DOHH2 (cell line): ENCODE results near the gene INSR.

Experiments
- H3F3A ChIP-seq: fragments of 200-600 bp; sonication (generic), shearing (Covaris generic); 2 replicates; pipeline ENCODE4 v1.6.0; 2016; ENCODE audit warnings: antibody characterized with exemption, mild to moderate bottlenecking; ENCODE audit not compliant: control insufficient read depth, insufficient read depth
- H3K27ac ChIP-seq: fragments of 200-600 bp; sonication (generic); 2 replicates; pipeline ENCODE4 v1.5.1; 2014; ENCODE audit warnings: low read depth, mild to moderate bottlenecking, low read length, moderate library complexity
- H3K27me3 ChIP-seq: fragments of 200-600 bp; sonication (generic); 2 replicates; pipeline ENCODE4 v1.6.1; 2014; ENCODE audit warnings: mild to moderate bottlenecking, low read length, mixed read lengths; ENCODE audit not compliant: control insufficient read depth
- H3K36me3 ChIP-seq: fragments of 200-600 bp; sonication (generic); 2 replicates; pipeline ENCODE4 v1.6.1; 2014; ENCODE audit warnings: mild to moderate bottlenecking, low read length, moderate library complexity, mixed read lengths; ENCODE audit not compliant: control insufficient read depth
- H3K4me1 ChIP-seq: fragments of 200-600 bp; sonication (generic); 2 replicates; pipeline ENCODE4 v1.6.1; 2014; ENCODE audit warnings: mild to moderate bottlenecking, low read length, mixed read lengths; ENCODE audit not compliant: control insufficient read depth
- H3K4me2 ChIP-seq: fragments of 200-600 bp; sonication (generic); 2 replicates; pipeline ENCODE4 v1.6.0; 2014; ENCODE audit warnings: mild to moderate bottlenecking, low read length, moderate library complexity
- H3K4me3 ChIP-seq: fragments of 200-600 bp; sonication (generic); 2 replicates; pipeline ENCODE4 v1.5.1; 2014; ENCODE audit warnings: mild to moderate bottlenecking, low read length, mixed read lengths
- H3K79me2 ChIP-seq: fragments of 200-600 bp; sonication (generic); 2 replicates; pipeline ENCODE4 v1.6.1; 2014; ENCODE audit warnings: mild to moderate bottlenecking, low read length, mixed read lengths; ENCODE audit not compliant: control insufficient read depth
- H3K9me2 ChIP-seq: fragments of 200-600 bp; sonication (generic); replicated peaks from 2 replicates; pipeline ENCODE4 v1.6.1; 2014; ENCODE audit warnings: mild to moderate bottlenecking, low read length, mixed read lengths; ENCODE audit not compliant: control insufficient read depth
- H3K9me3 ChIP-seq: fragments of 200-600 bp; sonication (generic); 2 replicates; pipeline ENCODE4 v1.6.1; 2014; ENCODE audit warnings: antibody characterized with exemption, low read length, mixed read lengths; ENCODE audit not compliant: control insufficient read depth, insufficient read depth
- H4K20me1 ChIP-seq: fragments of 200-600 bp; sonication (generic); 2 replicates; pipeline ENCODE4 v1.6.0; 2014; ENCODE audit warnings: low read depth, mild to moderate bottlenecking, antibody characterized with exemption, low read length, moderate library complexity; ENCODE audit not compliant: control insufficient read depth, insufficient read depth
- CTCF ChIP-seq: fragments of 200-600 bp; sonication (generic); IDR thresholded peaks from one replicate; pipeline ENCODE4 v1.5.1; 2014; ENCODE audit warnings: antibody characterized with exemption, mild to moderate bottlenecking, low read depth, low read length; ENCODE audit not compliant: poor library complexity, severe bottlenecking
- EZH2phosphoT487 ChIP-seq: fragments of 200-600 bp; sonication (generic); IDR thresholded peaks from 2 replicates; pipeline ENCODE4 v1.6.1; 2017; ENCODE audit warnings: borderline replicate concordance, mild to moderate bottlenecking, antibody characterized with exemption, low read length, moderate library complexity, mixed read lengths

Gene INSR

DNA sequence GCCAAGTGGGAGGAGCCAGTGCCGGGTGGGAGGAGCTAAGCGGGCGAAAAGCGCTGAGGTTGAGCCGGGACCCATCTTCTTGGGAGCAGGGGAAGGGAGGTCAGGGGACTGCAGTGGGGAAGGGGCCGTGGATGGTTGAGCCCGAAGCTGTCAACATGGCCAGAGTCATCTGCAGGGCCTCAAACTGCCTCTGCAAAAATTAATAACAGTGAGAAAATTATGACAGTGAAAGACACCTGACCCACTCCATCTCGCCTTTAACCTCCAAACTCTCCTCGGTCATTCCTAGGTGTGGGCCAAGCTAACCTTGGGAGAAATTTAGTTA is 194.7 kb downstream of the INSR start:
- Histone ChIP-seq H3K4me1 (peaks cover 22% of the 10 kb centered on the region), H3K4me3 (peak overlapping the region; percentile 85), H3K36me3 (no peaks in the 10 kb centered on the region), H3K9me2 (no peaks in the 10 kb centered on the region), H3K27me3 (peaks cover 3% of the 10 kb centered on the region; the same call in 1 of the 2 replicates), H3K27ac (0 out of 2 replicates have a peak overlapping the region, but pooled peaks have one; percentile 28), H3F3A (peaks cover 7% of the 10 kb centered on the region; the same call in 1 of the 2 replicates), H3K79me2 (no peaks in the 10 kb centered on the region), H3K4me2 (peak overlapping the region; percentile 77), H3K9me3 (peaks cover 18% of the 10 kb centered on the region; the same call in 1 of the 2 replicates), H4K20me1 (no peaks in the 10 kb centered on the region)
- TF ChIP-seq CTCF = no peak
- TF ChIP-seq EZH2phosphoT487 = no peak

GRCh38 chr19:7098701-7099596 is 195.3 kb downstream of the INSR start:
- H3F3A ChIP-seq = peaks cover 7% of the 10 kb centered on the region; the same call in 1 of the 2 replicates
- H3K27me3 ChIP-seq = peaks cover 3% of the 10 kb centered on the region; the same call in 1 of the 2 replicates
- H3K4me1 ChIP-seq = peaks cover 17% of the 10 kb centered on the region
- H3K9me2 ChIP-seq = no peaks in the 10 kb centered on the region
- H3K4me3 ChIP-seq = peak overlapping the region; percentile 85
- peak overlapping the region; percentile 77 for H3K4me2 ChIP-seq
- H3K79me2 ChIP-seq = no peaks in the 10 kb centered on the region
- no peaks in the 10 kb centered on the region for H3K36me3 ChIP-seq
- no peak for TF ChIP-seq CTCF
- TF ChIP-seq EZH2phosphoT487 = no peak
- peaks cover 20% of the 10 kb centered on the region; the same call in 1 of the 2 replicates for H3K9me3 ChIP-seq
- H4K20me1 ChIP-seq = no peaks in the 10 kb centered on the region
- H3K27ac ChIP-seq = peak overlapping the region; percentile 28

DNA sequence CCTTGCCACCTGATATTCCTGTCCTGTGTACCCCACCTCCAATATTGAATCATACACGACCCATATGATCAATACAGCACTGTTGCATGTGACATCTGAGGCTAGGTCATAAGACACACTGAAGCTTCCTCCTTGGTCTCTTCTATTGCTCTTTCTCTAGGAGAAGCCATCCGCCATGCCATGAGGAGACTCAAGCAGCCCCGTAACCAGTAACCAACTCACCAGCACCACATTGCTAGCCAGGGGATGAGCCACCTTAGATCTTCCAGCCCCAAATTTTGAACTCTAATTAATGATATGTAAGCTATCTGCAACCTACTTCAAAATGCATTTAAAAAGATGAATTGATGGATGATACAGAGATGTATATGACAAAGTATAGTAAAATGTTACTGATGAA is 196.1 kb downstream of the INSR start:
- Histone ChIP-seq H3K36me3 (no peaks in the 10 kb centered on the region), H3F3A (peaks cover 7% of the 10 kb centered on the region; the same call in 1 of the 2 replicates), H3K4me1 (peaks cover 17% of the 10 kb centered on the region), H4K20me1 (no peaks in the 10 kb centered on the region), H3K4me2 (peak overlapping the region; percentile 77), H3K79me2 (no peaks in the 10 kb centered on the region), H3K9me3 (peaks cover 20% of the 10 kb centered on the region; the same call in 1 of the 2 replicates), H3K27me3 (peaks cover 3% of the 10 kb centered on the region; the same call in 1 of the 2 replicates), H3K4me3 (peak overlapping the region; percentile 85), H3K27ac (no peak overlapping the region), H3K9me2 (no peaks in the 10 kb centered on the region)
- TF ChIP-seq CTCF = no peak
- no peak for TF ChIP-seq EZH2phosphoT487
